Mesendoderm (in vitro differentiated cells): ENCODE data around the gene NEDD1.

ENCODE experiments used
- DNase-seq: peaks from one replicate; pipeline ENCODE4 v3.0.0; 2013
- H2AK5ac ChIP-seq: 2 replicates; pipeline ENCODE4 v1.6.1; 2013; ENCODE audit warnings: low read length, inconsistent platforms
- H2BK120ac ChIP-seq: 2 replicates; pipeline ENCODE4 v1.6.1; 2013; ENCODE audit warnings: low read depth, mild to moderate bottlenecking, low read length, moderate library complexity, mixed read lengths
- H2BK15ac ChIP-seq: replicated peaks from 2 replicates; pipeline ENCODE4 v1.6.1; 2013; ENCODE audit warnings: low read depth, mild to moderate bottlenecking, moderate library complexity
- H2BK5ac ChIP-seq: 2 replicates; pipeline ENCODE4 v1.6.1; 2013; ENCODE audit warnings: low read length, inconsistent platforms
- H3K18ac ChIP-seq: 2 replicates; pipeline ENCODE4 v1.6.1; 2013; ENCODE audit warnings: mild to moderate bottlenecking, low read length, mixed read lengths
- H3K23ac ChIP-seq: one replicate; pipeline ENCODE4 v1.6.1; 2013; ENCODE audit warnings: low read length
- H3K27ac ChIP-seq: 2 replicates; pipeline ENCODE4 v1.5.1; 2013; ENCODE audit warnings: low read depth, mild to moderate bottlenecking, inconsistent platforms, low read length, moderate library complexity
- H3K27me3 ChIP-seq: 2 replicates; pipeline ENCODE4 v1.6.1; 2013; ENCODE audit warnings: low read length, control low read depth, mild to moderate bottlenecking, inconsistent platforms; ENCODE audit not compliant: insufficient read depth, poor library complexity
- H3K36me3 ChIP-seq: 2 replicates; pipeline ENCODE4 v1.6.1; 2013; ENCODE audit warnings: low read length, inconsistent platforms; ENCODE audit not compliant: control insufficient read depth, insufficient read depth
- H3K4ac ChIP-seq: one replicate; pipeline ENCODE4 v1.6.1; 2013; ENCODE audit warnings: low read depth, mild to moderate bottlenecking, low read length, moderate library complexity
- H3K4me1 ChIP-seq: 2 replicates; pipeline ENCODE4 v1.6.1; 2013; ENCODE audit warnings: low read depth, low read length, inconsistent platforms; ENCODE audit not compliant: control insufficient read depth
- H3K4me2 ChIP-seq: 2 replicates; pipeline ENCODE4 v1.6.1; 2013; ENCODE audit warnings: low read length
- H3K4me3 ChIP-seq: 2 replicates; pipeline ENCODE4 v1.5.1; 2013; ENCODE audit warnings: mild to moderate bottlenecking, low read length
- H3K56ac ChIP-seq: one replicate; pipeline ENCODE4 v1.6.1; 2013; ENCODE audit warnings: low read length
- H3K79me1 ChIP-seq: 2 replicates; pipeline ENCODE4 v1.6.1; 2013; ENCODE audit warnings: low read length, inconsistent platforms
- H3K79me2 ChIP-seq: 2 replicates; pipeline ENCODE4 v1.6.1; 2013; ENCODE audit warnings: mild to moderate bottlenecking, low read length; ENCODE audit not compliant: control insufficient read depth, insufficient read depth
- H3K9ac ChIP-seq: 2 replicates; pipeline ENCODE4 v1.6.1; 2013; ENCODE audit warnings: low read length, inconsistent platforms
- H4K5ac ChIP-seq: one replicate; pipeline ENCODE4 v1.6.1; 2013; ENCODE audit warnings: low read length
- H4K8ac ChIP-seq: one replicate; pipeline ENCODE4 v1.6.1; 2013; ENCODE audit warnings: low read depth, mild to moderate bottlenecking, control low read depth, low read length, moderate library complexity
- WGBS: extraction: QIAGEN DNeasy Blood & Tissue Kit; methylation state at CpG from one replicate; pipeline ENCODE4 v1.1.7; 2013; ENCODE audit warnings: low lambda C conversion rate, missing lambda C conversion rate; ENCODE audit not compliant: insufficient coverage; ENCODE audit errors: extremely low coverage; 5-methylcytosine and 5-hydroxymethylcytosine counted together

Gene NEDD1

DNA sequence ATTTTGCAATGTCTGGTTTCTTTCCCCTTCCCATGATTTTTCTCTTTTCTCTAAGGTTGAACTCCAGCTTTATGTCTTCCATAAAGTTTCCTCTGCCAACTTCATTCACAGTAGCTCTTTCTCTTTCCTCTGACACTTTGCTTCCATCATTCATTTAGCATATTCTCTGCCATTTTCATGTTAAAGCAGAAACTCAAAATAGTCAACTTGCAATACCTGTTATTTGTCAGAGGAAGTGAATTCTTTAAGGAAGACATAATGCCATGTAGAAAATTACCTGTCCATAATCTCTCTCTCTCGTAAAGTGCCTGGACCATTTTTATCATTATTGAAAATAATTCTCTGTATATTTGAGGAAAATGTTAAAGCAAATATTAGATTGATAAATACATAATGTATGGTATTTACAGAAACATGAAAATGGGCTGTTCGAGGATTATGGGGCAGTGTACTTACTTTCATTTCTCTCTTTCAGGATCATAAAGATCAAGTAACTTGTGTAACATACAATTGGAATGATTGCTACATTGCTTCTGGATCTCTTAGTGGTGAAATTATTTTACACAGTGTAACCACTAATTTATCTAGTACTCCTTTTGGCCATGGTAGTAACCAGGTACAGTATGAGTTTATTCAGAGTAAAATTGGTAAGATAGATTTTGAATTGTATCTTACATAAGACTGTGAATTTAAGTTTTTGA is 12.6 kb downstream of the NEDD1 start:
- no CpG with 5 or more reads among the region's 2 CpGs for WGBS
- H3K23ac ChIP-seq: no peak overlapping the region
- H2BK120ac ChIP-seq: no peak overlapping the region
- H3K56ac ChIP-seq: no peak overlapping the region
- no peak overlapping the region for H4K8ac ChIP-seq
- no peak overlapping the region for H3K4me2 ChIP-seq
- peaks cover 7% of the 10 kb centered on the region for H3K79me1 ChIP-seq
- H2AK5ac ChIP-seq: no peak overlapping the region
- no peak overlapping the region for H3K4me3 ChIP-seq
- no peak overlapping the region for H3K9ac ChIP-seq
- no peak overlapping the region for H3K4ac ChIP-seq
- H3K79me2 ChIP-seq: no peaks in the 10 kb centered on the region
- no peaks in the 10 kb centered on the region for H3K4me1 ChIP-seq
- H4K5ac ChIP-seq: no peak overlapping the region
- no peaks in the 10 kb centered on the region for H3K36me3 ChIP-seq
- no peak overlapping the region for H3K27ac ChIP-seq
- no peak overlapping the region for H2BK5ac ChIP-seq
- no peak for DNase-seq
- H3K18ac ChIP-seq: no peak overlapping the region
- H2BK15ac ChIP-seq: no peak overlapping the region
- no peaks in the 10 kb centered on the region for H3K27me3 ChIP-seq

GRCh38 chr12:96948782-96949181 is 41.7 kb downstream of the NEDD1 start:
- H3K79me1 ChIP-seq: no peaks in the 10 kb centered on the region
- H3K18ac ChIP-seq: no peak overlapping the region
- H2AK5ac ChIP-seq: no peak overlapping the region
- H3K4ac ChIP-seq: no peak overlapping the region
- no peak overlapping the region for H3K27ac ChIP-seq
- peak; percentile 9 for DNase-seq
- H2BK5ac ChIP-seq: no peak overlapping the region
- H3K56ac ChIP-seq: no peak overlapping the region
- no peak overlapping the region for H2BK15ac ChIP-seq
- H3K36me3 ChIP-seq: no peaks in the 10 kb centered on the region
- H4K8ac ChIP-seq: no peak overlapping the region
- H3K79me2 ChIP-seq: no peaks in the 10 kb centered on the region
- H3K9ac ChIP-seq: no peak overlapping the region
- H3K4me2 ChIP-seq: no peak overlapping the region
- no peaks in the 10 kb centered on the region for H3K4me1 ChIP-seq
- H3K27me3 ChIP-seq: no peaks in the 10 kb centered on the region
- no peak overlapping the region for H2BK120ac ChIP-seq
- no CpG with 5 or more reads among the region's 2 CpGs for WGBS
- H4K5ac ChIP-seq: no peak overlapping the region
- no peak overlapping the region for H3K4me3 ChIP-seq
- no peak overlapping the region for H3K23ac ChIP-seq

DNA sequence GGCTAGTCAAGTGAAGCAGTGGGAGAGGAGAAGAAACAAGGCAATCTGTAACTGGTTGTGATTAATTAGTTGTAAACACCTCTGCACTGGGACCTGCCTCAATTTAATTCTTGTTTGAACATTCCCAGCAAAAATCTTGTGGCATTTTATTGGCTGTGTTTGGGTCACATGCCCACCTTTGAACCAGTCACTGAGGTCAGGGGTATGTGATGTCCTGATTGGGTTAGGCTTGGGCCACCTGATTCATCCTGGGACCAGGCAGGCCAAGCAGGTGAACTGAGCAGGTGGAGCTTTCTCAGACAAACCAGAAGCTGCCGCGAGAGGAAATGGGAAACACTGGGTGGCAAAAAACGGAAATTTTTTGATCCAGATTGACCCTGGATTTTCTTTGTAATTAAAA is 72.5 kb downstream of the NEDD1 start:
- WGBS: no CpG with 5 or more reads among the region's 3 CpGs
- no peak overlapping the region for H2BK120ac ChIP-seq

DNA sequence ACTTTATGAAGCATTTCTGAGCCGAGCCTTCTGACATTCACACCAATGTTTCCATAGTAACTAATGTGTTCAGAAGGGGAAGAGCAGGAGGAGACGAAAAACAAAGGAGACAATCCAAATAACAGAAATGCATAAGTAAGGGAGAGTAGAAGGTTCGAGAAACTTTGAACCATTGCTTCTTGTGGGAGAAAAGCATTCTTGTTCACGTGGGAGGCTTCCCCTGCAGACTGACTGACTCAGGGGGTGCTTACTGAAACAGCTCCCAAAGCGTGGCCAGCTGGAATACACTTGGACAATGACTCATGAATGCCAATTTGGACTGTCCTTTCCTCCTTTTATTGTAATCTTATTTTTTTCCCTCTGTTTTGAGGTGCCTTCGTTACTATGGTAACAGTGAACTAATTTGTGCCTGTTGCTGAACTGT is 73.9 kb downstream of the NEDD1 start:
- Histone ChIP-seq H4K5ac (no peak overlapping the region), H3K18ac (no peak overlapping the region), H3K27ac (no peak overlapping the region), H2AK5ac (no peak overlapping the region), H2BK120ac (no peak overlapping the region), H2BK5ac (no peak overlapping the region), H3K23ac (no peak overlapping the region), H4K8ac (no peak overlapping the region), H2BK15ac (no peak overlapping the region), H3K27me3 (no peaks in the 10 kb centered on the region), H3K4ac (no peak overlapping the region), H3K4me1 (no peaks in the 10 kb centered on the region), H3K56ac (no peak overlapping the region), H3K4me3 (no peak overlapping the region), H3K79me1 (no peaks in the 10 kb centered on the region), H3K36me3 (no peaks in the 10 kb centered on the region), H3K4me2 (no peak overlapping the region), H3K9ac (no peak overlapping the region), H3K79me2 (no peaks in the 10 kb centered on the region)
- DNase-seq: peak; percentile 18
- no CpG with 5 or more reads among the region's 6 CpGs for WGBS

More for the DNA sequence above, 72.5 kb downstream of the NEDD1 start:
- Histone ChIP-seq H2BK15ac (no peak overlapping the region), H3K27me3 (no peaks in the 10 kb centered on the region), H3K9ac (no peak overlapping the region), H3K36me3 (no peaks in the 10 kb centered on the region), H3K79me2 (no peaks in the 10 kb centered on the region), H3K4me1 (no peaks in the 10 kb centered on the region), H4K5ac (no peak overlapping the region), H3K4ac (no peak overlapping the region), H3K18ac (no peak overlapping the region), H3K56ac (no peak overlapping the region), H3K79me1 (no peaks in the 10 kb centered on the region), H3K4me3 (no peak overlapping the region), H3K4me2 (no peak overlapping the region), H3K27ac (no peak overlapping the region), H2AK5ac (no peak overlapping the region), H2BK5ac (no peak overlapping the region), H3K23ac (no peak overlapping the region), H4K8ac (no peak overlapping the region)
- no peak for DNase-seq

DNA sequence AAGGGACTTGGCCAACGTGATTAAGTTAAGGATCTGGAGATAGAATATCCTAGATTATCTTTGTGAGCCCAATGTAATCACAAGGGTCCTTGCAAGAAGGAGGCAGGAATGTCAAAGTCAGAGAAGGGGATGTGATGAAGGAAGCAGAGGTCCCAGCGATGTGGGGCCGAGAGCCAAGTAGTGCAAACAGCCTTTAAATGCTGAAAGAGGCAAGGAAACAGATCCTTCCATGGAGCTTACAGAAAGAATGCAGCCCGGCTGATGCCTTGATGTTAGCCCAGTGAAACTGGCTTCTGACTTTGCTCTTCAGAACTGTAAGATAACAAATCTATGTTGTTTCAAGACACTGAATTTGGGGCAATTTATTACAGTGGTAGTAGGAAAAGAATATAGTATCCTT is 74.9 kb downstream of the NEDD1 start:
- Histone ChIP-seq H3K23ac (no peak overlapping the region), H2AK5ac (no peak overlapping the region), H2BK15ac (no peak overlapping the region), H4K8ac (no peak overlapping the region), H3K9ac (no peak overlapping the region), H4K5ac (no peak overlapping the region), H3K4me2 (no peak overlapping the region), H2BK5ac (no peak overlapping the region), H3K79me2 (no peaks in the 10 kb centered on the region), H3K4ac (no peak overlapping the region), H3K18ac (no peak overlapping the region), H3K56ac (no peak overlapping the region), H3K27ac (no peak overlapping the region), H3K4me3 (no peak overlapping the region), H2BK120ac (no peak overlapping the region), H3K27me3 (no peaks in the 10 kb centered on the region), H3K36me3 (no peaks in the 10 kb centered on the region), H3K4me1 (no peaks in the 10 kb centered on the region), H3K79me1 (no peaks in the 10 kb centered on the region)
- no CpG with 5 or more reads among the region's 4 CpGs for WGBS
- no peak for DNase-seq

DNA sequence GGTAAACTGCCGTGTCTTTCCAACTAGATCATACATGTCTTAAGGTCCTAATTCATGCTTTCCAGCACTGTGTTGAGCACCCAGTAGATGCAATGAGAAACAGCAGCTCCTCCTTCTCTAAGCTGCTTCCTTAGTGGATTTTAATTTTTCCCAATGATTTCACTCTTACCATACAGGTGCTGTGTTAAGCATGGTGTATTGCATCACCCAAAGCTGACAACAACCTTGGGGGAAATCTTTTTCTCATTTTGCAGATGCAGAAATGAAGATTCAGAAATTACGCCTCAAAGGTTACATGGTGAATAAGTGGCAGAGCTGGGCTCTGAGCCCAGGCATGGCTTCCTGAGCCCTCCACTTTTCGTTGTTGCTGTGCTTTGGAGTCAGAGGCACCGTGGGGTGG is 75.6 kb downstream of the NEDD1 start:
- Histone ChIP-seq H3K79me2 (no peaks in the 10 kb centered on the region), H2BK15ac (no peak overlapping the region), H3K18ac (no peak overlapping the region), H3K9ac (no peak overlapping the region), H2BK120ac (no peak overlapping the region), H4K5ac (no peak overlapping the region), H3K4me3 (no peak overlapping the region), H3K56ac (no peak overlapping the region), H3K27ac (no peak overlapping the region), H3K79me1 (no peaks in the 10 kb centered on the region), H3K4me2 (no peak overlapping the region), H2AK5ac (no peak overlapping the region), H3K36me3 (no peaks in the 10 kb centered on the region), H3K4ac (no peak overlapping the region), H3K27me3 (no peaks in the 10 kb centered on the region), H3K23ac (no peak overlapping the region), H4K8ac (no peak overlapping the region), H2BK5ac (no peak overlapping the region), H3K4me1 (no peaks in the 10 kb centered on the region)
- no peak for DNase-seq
- WGBS: no CpG with 5 or more reads among the region's 4 CpGs
